ENCODE measurements around the gene BSND.

The BSND gene

GRCh38 chr1:54979327-54979891 is 19.3 kb upstream of the BSND start:
- no peaks in the 10 kb centered on the region for H3K36me3 ChIP-seq (ENCODE audit: insufficient read depth, low read length)
- H2AFZ ChIP-seq (ENCODE audit: low read depth, low read length), result no peak overlapping the region
- H3K9me3 ChIP-seq (ENCODE audit: low read length), result no peaks in the 10 kb centered on the region
- H3K4me1 ChIP-seq (ENCODE audit: insufficient read depth, low read length), result no peaks in the 10 kb centered on the region
- H3K4me3 ChIP-seq (ENCODE audit: low read length), result no peak overlapping the region
- H3K27me3 ChIP-seq (ENCODE audit: insufficient read depth, low read length), result peaks cover 56% of the 10 kb centered on the region

- peaks cover 60% of the 10 kb centered on the region for H3K27me3 ChIP-seq (ENCODE audit: insufficient read depth, low read length)
- H3K36me3 ChIP-seq (ENCODE audit: insufficient read depth, low read length), result no peaks in the 10 kb centered on the region
- no peaks in the 10 kb centered on the region for H3K9me3 ChIP-seq (ENCODE audit: low read length)
- no peak overlapping the region for H2AFZ ChIP-seq (ENCODE audit: low read depth, low read length)
- no peaks in the 10 kb centered on the region for H3K4me1 ChIP-seq (ENCODE audit: insufficient read depth, low read length)
- H3K4me3 ChIP-seq (ENCODE audit: low read length), result no peak overlapping the region
Measured at GRCh38 chr1:54980046-54980527, 18.6 kb upstream of the BSND start.

GRCh38 chr1:54980528-54981241 is 18.0 kb upstream of the BSND start, which contains the start of gene TMEM61:
TSS of gene TMEM61 (plus strand) at chr1:54980628. CDS start at chr1:54981066, 438 bp downstream.
- Histone ChIP-seq H2AFZ (ENCODE audit: low read depth, low read length) (no peak within 1 kb of the TSS), H3K9me3 (ENCODE audit: low read length) (no peaks in the 10 kb centered on the region), H3K36me3 (ENCODE audit: insufficient read depth, low read length) (no peaks in the 10 kb centered on the region), H3K4me1 (ENCODE audit: insufficient read depth, low read length) (no peaks in the 10 kb centered on the region), H3K27me3 (ENCODE audit: insufficient read depth, low read length) (peaks cover 60% of the 10 kb centered on the region), H3K4me3 (ENCODE audit: low read length) (no peak within 1 kb of the TSS)

GRCh38 chr1:54981466-54981865 is 17.3 kb upstream of the BSND start:
- Histone ChIP-seq H3K4me3 (ENCODE audit: low read length) (no peak overlapping the region), H3K27me3 (ENCODE audit: insufficient read depth, low read length) (peaks cover 60% of the 10 kb centered on the region), H3K4me1 (ENCODE audit: insufficient read depth, low read length) (no peaks in the 10 kb centered on the region)

GRCh38 chr1:54982739-54983138 is 16.0 kb upstream of the BSND start:
- H3K4me1 ChIP-seq (ENCODE audit: insufficient read depth, low read length), result no peaks in the 10 kb centered on the region
- no peaks in the 10 kb centered on the region for H3K9me3 ChIP-seq (ENCODE audit: low read length)
- H3K27me3 ChIP-seq (ENCODE audit: insufficient read depth, low read length), result peaks cover 52% of the 10 kb centered on the region
- H2AFZ ChIP-seq (ENCODE audit: low read depth, low read length), result no peak overlapping the region
- H3K4me3 ChIP-seq (ENCODE audit: low read length), result no peak overlapping the region
- no peaks in the 10 kb centered on the region for H3K36me3 ChIP-seq (ENCODE audit: insufficient read depth, low read length)

More at GRCh38 chr1:54981466-54981865, 17.3 kb upstream of the BSND start:
- H2AFZ ChIP-seq (ENCODE audit: low read depth, low read length), result no peak overlapping the region
- H3K9me3 ChIP-seq (ENCODE audit: low read length), result no peaks in the 10 kb centered on the region
- no peaks in the 10 kb centered on the region for H3K36me3 ChIP-seq (ENCODE audit: insufficient read depth, low read length)

- no peaks in the 10 kb centered on the region for H3K9me3 ChIP-seq (ENCODE audit: low read length)
- H3K27me3 ChIP-seq (ENCODE audit: insufficient read depth, low read length), result peaks cover 37% of the 10 kb centered on the region
- no peak overlapping the region for H3K4me3 ChIP-seq (ENCODE audit: low read length)
- H3K36me3 ChIP-seq (ENCODE audit: insufficient read depth, low read length), result no peaks in the 10 kb centered on the region
- H2AFZ ChIP-seq (ENCODE audit: low read depth, low read length), result no peak overlapping the region
- H3K4me1 ChIP-seq (ENCODE audit: insufficient read depth, low read length), result no peaks in the 10 kb centered on the region
Measured at GRCh38 chr1:54984131-54984842, 14.4 kb upstream of the BSND start.

GRCh38 chr1:54985556-54985955 is 13.2 kb upstream of the BSND start:
- peaks cover 25% of the 10 kb centered on the region for H3K27me3 ChIP-seq (ENCODE audit: insufficient read depth, low read length)
- H3K4me3 ChIP-seq (ENCODE audit: low read length), result no peak overlapping the region
- H2AFZ ChIP-seq (ENCODE audit: low read depth, low read length), result no peak overlapping the region
- no peaks in the 10 kb centered on the region for H3K9me3 ChIP-seq (ENCODE audit: low read length)
- H3K4me1 ChIP-seq (ENCODE audit: insufficient read depth, low read length), result no peaks in the 10 kb centered on the region
- no peaks in the 10 kb centered on the region for H3K36me3 ChIP-seq (ENCODE audit: insufficient read depth, low read length)

- H3K27me3 ChIP-seq (ENCODE audit: insufficient read depth, low read length), result peaks cover 24% of the 10 kb centered on the region
- H3K4me1 ChIP-seq (ENCODE audit: insufficient read depth, low read length), result no peaks in the 10 kb centered on the region
- H3K4me3 ChIP-seq (ENCODE audit: low read length), result no peak overlapping the region
- H2AFZ ChIP-seq (ENCODE audit: low read depth, low read length), result no peak overlapping the region
- no peaks in the 10 kb centered on the region for H3K9me3 ChIP-seq (ENCODE audit: low read length)
- no peaks in the 10 kb centered on the region for H3K36me3 ChIP-seq (ENCODE audit: insufficient read depth, low read length)
Measured at GRCh38 chr1:54986025-54986424, 12.7 kb upstream of the BSND start.

- no peaks in the 10 kb centered on the region for H3K9me3 ChIP-seq (ENCODE audit: low read length)
- H3K4me3 ChIP-seq (ENCODE audit: low read length), result no peak overlapping the region
- peaks cover 20% of the 10 kb centered on the region for H3K27me3 ChIP-seq (ENCODE audit: insufficient read depth, low read length)
- H3K4me1 ChIP-seq (ENCODE audit: insufficient read depth, low read length), result no peaks in the 10 kb centered on the region
- H3K36me3 ChIP-seq (ENCODE audit: insufficient read depth, low read length), result no peaks in the 10 kb centered on the region
- no peak overlapping the region for H2AFZ ChIP-seq (ENCODE audit: low read depth, low read length)
Measured at GRCh38 chr1:54986533-54986932, 12.2 kb upstream of the BSND start.

GRCh38 chr1:54987427-54987826 is 11.3 kb upstream of the BSND start:
- peaks cover 14% of the 10 kb centered on the region for H3K27me3 ChIP-seq (ENCODE audit: insufficient read depth, low read length)
- no peak overlapping the region for H3K4me3 ChIP-seq (ENCODE audit: low read length)
- no peaks in the 10 kb centered on the region for H3K4me1 ChIP-seq (ENCODE audit: insufficient read depth, low read length)
- no peaks in the 10 kb centered on the region for H3K9me3 ChIP-seq (ENCODE audit: low read length)
- no peaks in the 10 kb centered on the region for H3K36me3 ChIP-seq (ENCODE audit: insufficient read depth, low read length)
- H2AFZ ChIP-seq (ENCODE audit: low read depth, low read length), result no peak overlapping the region

- no peak overlapping the region for H2AFZ ChIP-seq (ENCODE audit: low read depth, low read length)
- no peaks in the 10 kb centered on the region for H3K9me3 ChIP-seq (ENCODE audit: low read length)
- no peaks in the 10 kb centered on the region for H3K4me1 ChIP-seq (ENCODE audit: insufficient read depth, low read length)
- H3K4me3 ChIP-seq (ENCODE audit: low read length), result no peak overlapping the region
- H3K27me3 ChIP-seq (ENCODE audit: insufficient read depth, low read length), result peaks cover 14% of the 10 kb centered on the region
- H3K36me3 ChIP-seq (ENCODE audit: insufficient read depth, low read length), result no peaks in the 10 kb centered on the region
Measured at GRCh38 chr1:54987919-54988705, 10.6 kb upstream of the BSND start.

GRCh38 chr1:54988975-54989374 is 9.8 kb upstream of the BSND start:
- H3K4me3 ChIP-seq (ENCODE audit: low read length), result no peak overlapping the region
- H3K9me3 ChIP-seq (ENCODE audit: low read length), result no peaks in the 10 kb centered on the region
- no peaks in the 10 kb centered on the region for H3K36me3 ChIP-seq (ENCODE audit: insufficient read depth, low read length)
- no peaks in the 10 kb centered on the region for H3K4me1 ChIP-seq (ENCODE audit: insufficient read depth, low read length)
- no peak overlapping the region for H2AFZ ChIP-seq (ENCODE audit: low read depth, low read length)
- H3K27me3 ChIP-seq (ENCODE audit: insufficient read depth, low read length), result peaks cover 14% of the 10 kb centered on the region

- H3K4me1 ChIP-seq (ENCODE audit: insufficient read depth, low read length), result no peaks in the 10 kb centered on the region
- no peak overlapping the region for H3K4me3 ChIP-seq (ENCODE audit: low read length)
- no peaks in the 10 kb centered on the region for H3K36me3 ChIP-seq (ENCODE audit: insufficient read depth, low read length)
- H3K27me3 ChIP-seq (ENCODE audit: insufficient read depth, low read length), result peaks cover 11% of the 10 kb centered on the region
- no peak overlapping the region for H2AFZ ChIP-seq (ENCODE audit: low read depth, low read length)
- H3K9me3 ChIP-seq (ENCODE audit: low read length), result no peaks in the 10 kb centered on the region
Measured at GRCh38 chr1:54989473-54989872, 9.3 kb upstream of the BSND start.
